SH-SY5Y (cell line): Measurements from ENCODE around the gene NUCKS1.

Source experiments
- GATA2 ChIP-seq: IDR thresholded peaks from 2 replicates; pipeline ENCODE4 v1.6.1; 2011; ENCODE audit warnings: mild to moderate bottlenecking, low read depth, low read length
- GATA3 ChIP-seq: IDR thresholded peaks from 2 replicates; pipeline ENCODE4 v1.6.1; 2011; ENCODE audit warnings: low read depth, mild to moderate bottlenecking, low read length, moderate library complexity

- TF ChIP-seq GATA2, result no peak
- TF ChIP-seq GATA3, result no peak
These were observed 34.4 kb downstream of the NUCKS1 start for GRCh38 chr1:205715628-205716027.
